Mesothelial cell of epicardium (in vitro differentiated cells): ENCODE results near the gene ENG. TPM values are rescaled to one million over a fixed set of nuclear protein-coding genes. Genes with fewer than 3 reads are reported as not detected.

ENCODE experiments used
- DNase-seq, 2 experiments: peaks; one replicate each; pipeline ENCODE4 v3.0.0; 2021; ENCODE audit warnings: low spot score in 2 of 2; ENCODE audit not compliant: unreplicated experiment in 2 of 2
- H3K27ac Mint-ChIP-seq: 2 replicates; pipeline ENCODE4 v1.8.0; 2021; ENCODE audit warnings: mixed read lengths
- H3K27me3 Mint-ChIP-seq: 2 replicates; pipeline ENCODE4 v1.8.0; 2021; ENCODE audit warnings: low read depth, mixed read lengths
- H3K36me3 Mint-ChIP-seq: 2 replicates; pipeline ENCODE4 v1.8.0; 2021; ENCODE audit warnings: mixed read lengths
- H3K4me1 Mint-ChIP-seq: 2 replicates; pipeline ENCODE4 v1.8.0; 2021; ENCODE audit warnings: mixed read lengths
- H3K4me3 Mint-ChIP-seq: 2 replicates; pipeline ENCODE4 v1.8.0; 2021; ENCODE audit warnings: mild to moderate bottlenecking, moderate library complexity, mixed read lengths
- H3K9me3 Mint-ChIP-seq: 2 replicates; pipeline ENCODE4 v1.8.0; 2021; ENCODE audit warnings: mixed read lengths
- total RNA-seq: library from RNA; stranded (reverse); gene quantifications from 3 replicates; pipeline ENCODE4 v1.2.1, GENCODE V29; 2021
- TF ChIP-seq, protein P1 (sequence below): fragments of 200-600 bp; sonication (generic); IDR thresholded peaks from one replicate; pipeline ENCODE4 v1.5.0; 2021; ENCODE audit warnings: antibody characterized with exemption; ENCODE audit not compliant: unreplicated experiment

ENG gene
- total RNA-seq, 1 donor from 2014 or later, result 8.5 TPM

DNA sequence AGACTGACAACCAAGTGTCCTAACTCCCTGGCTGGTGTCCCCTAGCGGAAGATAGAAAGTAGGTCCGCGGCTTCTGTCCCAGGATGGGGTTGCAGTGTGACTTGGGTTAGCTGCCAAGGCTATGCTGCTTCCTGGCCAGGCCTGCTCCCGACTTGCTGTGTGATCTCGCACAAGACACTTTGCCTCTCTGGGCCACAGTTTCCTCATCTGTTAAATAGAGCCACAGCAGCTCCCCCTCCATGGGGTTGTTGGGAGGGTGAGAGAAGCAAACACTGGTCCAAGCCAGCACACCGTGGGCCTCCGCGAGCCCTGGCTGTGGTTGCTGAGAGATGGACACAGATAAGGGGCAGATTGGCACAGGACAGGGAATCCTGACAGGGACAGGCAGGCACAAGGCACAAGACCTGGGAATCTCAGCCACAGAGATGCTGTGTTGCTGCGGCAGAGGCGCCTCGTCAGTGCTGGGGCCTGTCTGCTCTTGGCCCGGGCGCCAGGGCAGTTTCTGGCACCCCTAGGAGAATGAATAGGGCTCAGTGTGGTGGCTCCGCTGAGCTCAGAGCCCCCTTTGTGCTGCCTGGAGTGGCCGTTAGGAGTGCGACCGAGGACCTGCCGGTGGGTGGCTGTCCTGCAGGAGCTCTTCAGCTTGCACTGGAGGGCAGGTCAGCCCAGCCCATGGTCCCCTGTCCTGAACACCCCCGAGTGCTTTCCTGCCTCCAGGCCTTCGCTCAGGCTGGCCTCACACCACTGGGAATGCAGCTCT, 74.2 kb downstream of the ENG start:
- DNase-seq, result no peak
- Mint-ChIP-seq H3K9me3 (no peaks in the 10 kb centered on the region), H3K36me3 (no peaks in the 10 kb centered on the region), H3K27ac (no peak overlapping the region), H3K27me3 (no peaks in the 10 kb centered on the region), H3K4me1 (peaks cover 2% of the 10 kb centered on the region), H3K4me3 (no peak overlapping the region)
- TF ChIP-seq, protein P1, sequence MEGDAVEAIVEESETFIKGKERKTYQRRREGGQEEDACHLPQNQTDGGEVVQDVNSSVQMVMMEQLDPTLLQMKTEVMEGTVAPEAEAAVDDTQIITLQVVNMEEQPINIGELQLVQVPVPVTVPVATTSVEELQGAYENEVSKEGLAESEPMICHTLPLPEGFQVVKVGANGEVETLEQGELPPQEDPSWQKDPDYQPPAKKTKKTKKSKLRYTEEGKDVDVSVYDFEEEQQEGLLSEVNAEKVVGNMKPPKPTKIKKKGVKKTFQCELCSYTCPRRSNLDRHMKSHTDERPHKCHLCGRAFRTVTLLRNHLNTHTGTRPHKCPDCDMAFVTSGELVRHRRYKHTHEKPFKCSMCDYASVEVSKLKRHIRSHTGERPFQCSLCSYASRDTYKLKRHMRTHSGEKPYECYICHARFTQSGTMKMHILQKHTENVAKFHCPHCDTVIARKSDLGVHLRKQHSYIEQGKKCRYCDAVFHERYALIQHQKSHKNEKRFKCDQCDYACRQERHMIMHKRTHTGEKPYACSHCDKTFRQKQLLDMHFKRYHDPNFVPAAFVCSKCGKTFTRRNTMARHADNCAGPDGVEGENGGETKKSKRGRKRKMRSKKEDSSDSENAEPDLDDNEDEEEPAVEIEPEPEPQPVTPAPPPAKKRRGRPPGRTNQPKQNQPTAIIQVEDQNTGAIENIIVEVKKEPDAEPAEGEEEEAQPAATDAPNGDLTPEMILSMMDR, result no peak

DNA sequence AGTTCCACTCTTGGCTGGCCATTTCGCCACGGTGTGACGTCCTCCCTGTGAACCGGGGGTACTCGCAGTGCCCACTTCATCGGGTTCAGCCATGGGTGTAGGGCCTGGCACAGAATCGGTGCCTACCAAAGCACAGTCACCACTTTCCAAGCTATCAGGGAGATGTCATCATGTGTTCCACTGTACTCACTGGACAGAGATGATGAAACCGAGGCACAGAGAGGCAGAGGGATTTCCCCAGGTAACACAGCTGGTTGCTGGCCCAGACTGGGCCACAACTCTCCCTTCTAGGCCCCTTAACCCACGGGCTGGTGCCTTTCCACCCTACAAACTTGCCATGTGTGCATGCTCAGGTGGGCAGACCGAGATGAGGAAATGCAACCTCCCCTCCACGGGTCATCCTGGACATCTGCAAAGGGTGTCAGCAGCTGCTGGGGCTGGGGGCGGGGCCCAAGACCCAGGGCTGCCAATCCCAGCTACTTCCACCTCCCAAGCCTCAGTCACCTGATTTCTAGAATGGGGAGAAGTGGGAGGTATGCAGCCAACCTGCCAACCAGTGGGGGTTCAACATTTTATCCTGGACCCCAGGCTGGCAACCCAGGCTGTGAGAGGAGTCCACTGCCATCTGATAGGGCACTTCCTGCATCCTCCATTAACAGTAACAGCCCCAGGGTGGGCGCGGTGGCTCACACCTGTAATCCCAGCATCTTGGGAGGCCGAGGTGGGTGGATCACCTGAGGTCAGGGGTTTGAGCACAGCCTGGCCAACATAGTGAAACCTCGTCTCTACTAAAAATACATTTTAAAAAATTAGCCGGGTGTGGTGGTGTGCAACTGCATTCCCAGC, 75.1 kb downstream of the ENG start:
- TF ChIP-seq, protein P1, result no peak
- Mint-ChIP-seq H3K9me3 (no peaks in the 10 kb centered on the region), H3K4me1 (peaks cover 2% of the 10 kb centered on the region), H3K36me3 (no peaks in the 10 kb centered on the region), H3K27me3 (no peaks in the 10 kb centered on the region), H3K27ac (no peak overlapping the region), H3K4me3 (no peak overlapping the region)
- DNase-seq, result no peak

DNA sequence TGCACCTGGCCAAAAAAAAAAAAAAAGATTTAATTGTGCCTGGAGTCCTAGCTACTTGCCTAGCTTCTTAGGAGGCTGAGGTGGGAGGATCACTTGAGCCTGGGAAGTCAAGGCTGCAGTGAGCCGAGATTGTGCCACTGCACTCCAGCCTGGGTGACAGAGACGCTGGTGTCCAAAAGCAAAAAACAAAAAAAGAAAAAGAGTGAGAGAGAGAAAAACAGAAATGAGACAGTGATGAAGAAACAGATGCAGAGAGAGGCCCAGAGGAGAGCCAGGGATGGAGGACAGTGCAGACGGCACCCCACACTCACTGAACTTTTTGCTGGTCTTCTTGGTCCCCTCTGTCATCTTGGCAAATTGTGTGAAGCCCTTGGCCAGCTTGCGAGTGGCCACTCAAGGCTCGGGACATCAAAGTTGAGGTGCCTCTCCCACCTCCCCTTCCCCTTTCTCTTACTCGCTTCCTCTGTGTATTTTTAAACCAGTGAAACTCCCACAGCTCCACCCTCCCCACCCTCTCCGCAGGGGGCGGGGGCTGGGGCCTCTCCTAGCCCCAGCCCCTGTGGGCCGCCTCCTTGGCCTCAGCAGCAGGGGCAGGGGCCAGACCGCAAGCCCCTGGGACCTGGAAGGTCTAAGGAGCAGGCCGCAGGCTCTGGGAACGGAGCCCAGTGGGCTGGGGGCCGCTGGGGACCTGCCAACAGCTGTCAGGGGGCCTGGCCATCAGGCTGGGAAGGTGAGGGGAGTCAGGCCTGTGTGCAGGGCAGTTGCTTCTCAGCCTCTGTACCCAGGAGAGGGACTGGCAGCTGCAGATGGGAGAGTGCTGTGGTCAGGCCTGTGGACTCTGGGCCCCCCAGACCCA, 76.0 kb downstream of the ENG start, which contains the start of gene SH2D3C:
SH2D3C (minus strand) TSS at position 387 of the 856 bp plus-strand sequence; CDS start at position 348, 39 bp downstream.
- H3K4me3 Mint-ChIP-seq, result no peak within 1 kb of the TSS
- peaks cover 2% of the 10 kb centered on the region for H3K4me1 Mint-ChIP-seq
- TF ChIP-seq, protein P1, result no peak
- no peak for DNase-seq
- H3K27me3 Mint-ChIP-seq, result no peaks in the 10 kb centered on the region
- no peaks in the 10 kb centered on the region for H3K36me3 Mint-ChIP-seq
- H3K27ac Mint-ChIP-seq, result no peak within 1 kb of the TSS
- no peaks in the 10 kb centered on the region for H3K9me3 Mint-ChIP-seq

DNA sequence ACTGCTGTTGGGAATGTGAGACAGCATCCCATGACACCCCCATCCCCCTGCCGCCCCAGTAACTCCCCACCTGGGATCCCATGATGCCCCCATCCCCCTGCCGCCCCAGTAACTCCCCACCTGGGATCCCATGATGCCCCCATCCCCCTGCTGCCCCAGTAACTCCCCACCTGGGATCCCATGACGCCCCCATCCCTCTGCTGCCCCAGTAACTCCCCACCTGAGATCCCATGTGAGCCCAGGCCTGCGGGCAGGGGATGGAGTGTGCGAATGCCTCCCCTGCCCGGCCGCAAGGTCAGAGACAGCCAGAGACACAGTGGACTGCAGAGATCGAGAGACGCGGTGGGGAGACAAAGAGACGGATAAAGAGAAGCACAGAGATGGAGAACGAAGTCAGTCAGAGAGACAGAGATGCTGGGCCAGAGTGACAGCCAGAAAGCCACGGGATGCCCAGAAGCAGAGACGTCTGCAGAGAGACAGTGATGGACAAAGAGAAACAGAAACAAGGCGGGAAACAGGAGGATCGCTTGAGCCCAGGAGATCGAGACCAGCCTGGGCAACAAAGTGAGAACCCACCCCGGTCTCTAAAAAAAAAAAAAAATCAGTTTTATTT, 77.0 kb downstream of the ENG start:
- Mint-ChIP-seq H3K27me3 (no peaks in the 10 kb centered on the region), H3K36me3 (no peaks in the 10 kb centered on the region), H3K4me3 (no peak overlapping the region), H3K9me3 (no peaks in the 10 kb centered on the region), H3K4me1 (peaks cover 2% of the 10 kb centered on the region), H3K27ac (no peak overlapping the region)
- DNase-seq, result no peak
- TF ChIP-seq, protein P1, result no peak

DNA sequence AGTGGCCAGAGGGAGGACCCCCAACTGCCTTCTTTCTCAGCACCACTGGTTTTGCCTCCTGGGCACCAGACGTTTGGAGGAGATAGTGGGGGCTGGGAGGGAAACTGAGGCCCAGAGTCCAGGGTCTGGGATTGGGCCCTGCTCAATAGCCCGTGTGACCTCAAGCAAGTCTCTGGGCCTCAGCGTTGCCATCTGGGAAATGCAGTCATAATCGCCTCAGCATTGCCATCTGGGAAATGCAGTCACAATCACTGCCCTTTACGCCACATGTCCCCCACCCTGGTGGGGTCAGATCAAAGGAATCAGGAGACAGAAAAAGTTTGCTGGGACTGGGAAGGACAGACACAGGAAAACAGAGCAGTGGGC, 77.6 kb downstream of the ENG start:
- no peak overlapping the region for H3K27ac Mint-ChIP-seq
- H3K4me1 Mint-ChIP-seq, result peaks cover 2% of the 10 kb centered on the region
- no peaks in the 10 kb centered on the region for H3K27me3 Mint-ChIP-seq
- no peak for DNase-seq
- TF ChIP-seq, protein P1, result no peak
- no peaks in the 10 kb centered on the region for H3K9me3 Mint-ChIP-seq
- H3K36me3 Mint-ChIP-seq, result no peaks in the 10 kb centered on the region
- H3K4me3 Mint-ChIP-seq, result no peak overlapping the region
